Mesenchymal stem cell (in vitro differentiated cells and primary cell): ENCODE data around the gene LENG9.

Experiments used
- DNase-seq: peaks from one replicate; pipeline ENCODE4 v3.0.0-alpha.2; 2013
- H2AFZ ChIP-seq: one replicate; pipeline ENCODE4 v1.6.1; 2013; ENCODE audit warnings: low read depth, mild to moderate bottlenecking, control low read depth, inconsistent platforms, low read length, moderate library complexity
- H2AK5ac ChIP-seq: 2 replicates; pipeline ENCODE4 v1.6.1; 2013; ENCODE audit warnings: low read length, moderate library complexity, mild to moderate bottlenecking, inconsistent platforms; ENCODE audit not compliant: severe bottlenecking
- H2BK120ac ChIP-seq: one replicate; pipeline ENCODE4 v1.6.1; 2013; ENCODE audit warnings: low read depth, mild to moderate bottlenecking, inconsistent platforms, low read length, moderate library complexity
- H2BK12ac ChIP-seq, 2 experiments: one replicate each; pipeline ENCODE4 v1.6.1; 2013; ENCODE audit warnings: inconsistent platforms in 2 of 2, low read length in 2 of 2, mild to moderate bottlenecking in 2 of 2, moderate library complexity in 2 of 2, control low read depth in 1 of 2
- H2BK15ac ChIP-seq: one replicate; pipeline ENCODE4 v1.6.1; 2013; ENCODE audit warnings: mild to moderate bottlenecking, low read depth, inconsistent platforms; ENCODE audit not compliant: poor library complexity, severe bottlenecking
- H2BK5ac ChIP-seq: 2 replicates; pipeline ENCODE4 v1.6.1; 2013; ENCODE audit warnings: low read depth, mild to moderate bottlenecking, low read length, control low read depth, inconsistent platforms; ENCODE audit not compliant: poor library complexity, severe bottlenecking
- H3K14ac ChIP-seq, 2 experiments: one replicate each; pipeline ENCODE4 v1.6.1; 2013; ENCODE audit warnings: inconsistent platforms in 2 of 2, low read length in 2 of 2, control low read depth in 1 of 2, mild to moderate bottlenecking in 1 of 2, moderate library complexity in 1 of 2
- H3K18ac ChIP-seq, 2 experiments: one replicate each; pipeline ENCODE4 v1.6.1; 2013; ENCODE audit warnings: inconsistent platforms in 2 of 2, low read length in 2 of 2, control low read depth in 1 of 2, low read depth in 1 of 2, mild to moderate bottlenecking in 1 of 2
- H3K23ac ChIP-seq, 2 experiments: one replicate each; pipeline ENCODE4 v1.6.1; 2013; ENCODE audit warnings: inconsistent platforms in 2 of 2, low read length in 2 of 2, mild to moderate bottlenecking in 2 of 2, moderate library complexity in 2 of 2, control low read depth in 1 of 2
- H3K27ac ChIP-seq: 2 replicates; pipeline ENCODE4 v1.5.1; 2013; ENCODE audit warnings: mild to moderate bottlenecking, moderate library complexity, low read length, control low read depth, inconsistent platforms; ENCODE audit not compliant: poor library complexity, severe bottlenecking
- H3K27me3 ChIP-seq, 2 experiments: 2 replicates each; pipeline versions ENCODE4 v1.6.1 to v1.7.0; 2013; ENCODE audit warnings: low read length in 2 of 2, mild to moderate bottlenecking in 2 of 2, moderate library complexity in 2 of 2, control low read depth in 1 of 2, inconsistent platforms in 1 of 2; ENCODE audit not compliant: control insufficient read depth in 1 of 2, insufficient read depth in 1 of 2
- H3K36me3 ChIP-seq, 2 experiments: 2 replicates each; pipeline versions ENCODE4 v1.6.1 to v1.7.0; 2013; ENCODE audit warnings: low read length in 2 of 2, control low read depth in 1 of 2, inconsistent platforms in 1 of 2, low read depth in 1 of 2, mild to moderate bottlenecking in 1 of 2; ENCODE audit not compliant: insufficient read depth in 2 of 2, control insufficient read depth in 1 of 2
- H3K4ac ChIP-seq, 2 experiments: one replicate each; pipeline ENCODE4 v1.6.1; 2013; ENCODE audit warnings: inconsistent platforms in 2 of 2, low read length in 2 of 2, mild to moderate bottlenecking in 2 of 2, moderate library complexity in 2 of 2, control low read depth in 1 of 2, low read depth in 1 of 2
- H3K4me1 ChIP-seq: 2 replicates; pipeline ENCODE4 v1.6.1; 2013; ENCODE audit warnings: low read depth, low read length, control low read depth; ENCODE audit not compliant: control insufficient read depth, insufficient read depth
- H3K4me2 ChIP-seq: 2 replicates; pipeline ENCODE4 v1.6.1; 2013; ENCODE audit warnings: low read length, mild to moderate bottlenecking, inconsistent platforms; ENCODE audit not compliant: poor library complexity, severe bottlenecking
- H3K4me3 ChIP-seq, 2 experiments: 2 replicates each; pipeline versions ENCODE4 v1.5.1 to v1.7.0; 2013; ENCODE audit warnings: low read length in 2 of 2, mild to moderate bottlenecking in 2 of 2, control low read depth in 1 of 2, low read depth in 1 of 2; ENCODE audit not compliant: insufficient read depth in 1 of 2
- H3K79me1 ChIP-seq: replicated peaks from 2 replicates; pipeline ENCODE4 v1.6.1; 2013; ENCODE audit warnings: mild to moderate bottlenecking, control low read depth, low read length, inconsistent platforms; ENCODE audit not compliant: poor library complexity, severe bottlenecking
- H3K9ac ChIP-seq: 2 replicates; pipeline ENCODE4 v1.7.0; 2013; ENCODE audit warnings: mild to moderate bottlenecking, low read length, moderate library complexity
- H3K9me3 ChIP-seq: 2 replicates; pipeline ENCODE4 v1.7.0; 2013; ENCODE audit warnings: mild to moderate bottlenecking, low read length; ENCODE audit not compliant: control insufficient read depth
- H4K8ac ChIP-seq: one replicate; pipeline ENCODE4 v1.6.1; 2013; ENCODE audit warnings: inconsistent platforms, mild to moderate bottlenecking, low read length, moderate library complexity
- H4K91ac ChIP-seq: one replicate; pipeline ENCODE4 v1.6.1; 2013; ENCODE audit warnings: mild to moderate bottlenecking, low read length, inconsistent platforms
- WGBS: methylation state at CpG from one replicate; pipeline ENCODE4 v1.1.7; 2013; ENCODE audit warnings: mixed read lengths; 5-methylcytosine and 5-hydroxymethylcytosine counted together

LENG9 gene

GRCh38 chr19:54480051-54480450, 16.5 kb upstream of the LENG9 start:
- Histone ChIP-seq H3K4ac (no peak overlapping the region), H3K9me3 (no peaks in the 10 kb centered on the region), H3K18ac (no peak overlapping the region), H3K79me1 (no peaks in the 10 kb centered on the region), H3K14ac (no peak overlapping the region), H3K36me3 (no peaks in the 10 kb centered on the region), H3K9ac (no peak overlapping the region), H2BK15ac (no peak overlapping the region), H2AK5ac (no peak overlapping the region), H3K4me3 (no peak overlapping the region), H3K27ac (no peak overlapping the region), H3K4me2 (no peak overlapping the region), H2BK120ac (no peak overlapping the region), H3K27me3 (peaks cover 0 to 19% of the 10 kb centered on the region in 2 experiments), H2AFZ (no peak overlapping the region), H4K91ac (no peak overlapping the region), H2BK5ac (no peak overlapping the region), H2BK12ac (no peak overlapping the region), H3K23ac (no peak overlapping the region), H4K8ac (no peak overlapping the region), H3K4me1 (no peaks in the 10 kb centered on the region)
- DNase-seq = no peak
- 95% methylated on average over 1 of the region's 2 CpGs for WGBS

- Histone ChIP-seq H3K14ac (no peak overlapping the region), H3K18ac (no peak overlapping the region), H4K8ac (no peak overlapping the region), H3K9ac (no peak overlapping the region), H2BK5ac (no peak overlapping the region), H2BK15ac (no peak overlapping the region), H2BK12ac (no peak overlapping the region), H2AK5ac (no peak overlapping the region), H3K4ac (no peak overlapping the region), H3K4me1 (peaks cover 2% of the 10 kb centered on the region), H2AFZ (no peak overlapping the region), H3K27me3 (peaks cover 0 to 16% of the 10 kb centered on the region in 2 experiments), H3K23ac (no peak overlapping the region), H2BK120ac (no peak overlapping the region), H3K9me3 (no peaks in the 10 kb centered on the region), H3K4me2 (no peak overlapping the region), H3K79me1 (no peaks in the 10 kb centered on the region), H3K4me3 (no peak overlapping the region), H3K36me3 (no peaks in the 10 kb centered on the region), H3K27ac (no peak overlapping the region), H4K91ac (no peak overlapping the region)
- WGBS = 11% methylated on average over 8 of the region's 10 CpGs
- peak; percentile 73 for DNase-seq
These were observed 15.2 kb upstream of the LENG9 start for GRCh38 chr19:54478677-54479266.

GRCh38 chr19:54477650-54478049, 14.1 kb upstream of the LENG9 start:
- H2BK15ac ChIP-seq = no peak overlapping the region
- H3K4ac ChIP-seq = no peak overlapping the region
- no peaks in the 10 kb centered on the region for H3K79me1 ChIP-seq
- WGBS = 86% methylated on average over 2 of the region's 3 CpGs
- peaks cover 9% of the 10 kb centered on the region for H3K4me1 ChIP-seq
- H3K4me3 ChIP-seq = no peak overlapping the region
- no peak overlapping the region for H2AFZ ChIP-seq
- no peak overlapping the region for H3K18ac ChIP-seq
- no peak overlapping the region for H2BK12ac ChIP-seq
- H3K9me3 ChIP-seq = no peaks in the 10 kb centered on the region
- DNase-seq = no peak
- no peak overlapping the region for H3K27ac ChIP-seq
- peaks cover 0 to 20% of the 10 kb centered on the region in 2 experiments for H3K27me3 ChIP-seq
- H3K4me2 ChIP-seq = no peak overlapping the region
- H2AK5ac ChIP-seq = no peak overlapping the region
- no peaks in the 10 kb centered on the region for H3K36me3 ChIP-seq
- no peak overlapping the region for H4K8ac ChIP-seq
- H2BK120ac ChIP-seq = no peak overlapping the region
- no peak overlapping the region for H3K14ac ChIP-seq
- no peak overlapping the region for H3K9ac ChIP-seq
- no peak overlapping the region for H3K23ac ChIP-seq
- no peak overlapping the region for H4K91ac ChIP-seq
- no peak overlapping the region for H2BK5ac ChIP-seq

GRCh38 chr19:54475706-54476105, 12.1 kb upstream of the LENG9 start:
- 89% methylated on average over 11 of the region's 11 CpGs for WGBS
- H3K4ac ChIP-seq = no peak overlapping the region

More at GRCh38 chr19:54475706-54476105, 12.1 kb upstream of the LENG9 start:
- Histone ChIP-seq H3K36me3 (no peaks in the 10 kb centered on the region), H3K4me1 (peaks cover 18% of the 10 kb centered on the region), H2AFZ (no peak overlapping the region), H3K27ac (no peak overlapping the region), H3K9me3 (no peaks in the 10 kb centered on the region), H3K4me2 (no peak overlapping the region), H3K79me1 (no peaks in the 10 kb centered on the region), H3K14ac (no peak overlapping the region), H2BK12ac (no peak overlapping the region), H3K23ac (no peak overlapping the region), H3K9ac (no peak overlapping the region), H4K8ac (no peak overlapping the region), H3K4me3 (no peak overlapping the region), H2AK5ac (no peak overlapping the region), H3K18ac (no peak overlapping the region), H4K91ac (no peak overlapping the region), H2BK120ac (no peak overlapping the region), H2BK5ac (no peak overlapping the region), H3K27me3 (peaks cover 9 to 23% of the 10 kb centered on the region in 2 experiments), H2BK15ac (no peak overlapping the region)
- DNase-seq = no peak
